DMS153 (cell line): ENCODE results near the gene FAM118B.
"Not testable (repeated sequence)": the region's sequence is repeated elsewhere in the genome, so short reads cannot be mapped to it uniquely, and the experiment has no call there.

ENCODE experiments used
- DNase-seq: peaks from one replicate; lab custom pipeline; 2025; lab: John Stamatoyannopoulos, UW

The FAM118B gene

DNA sequence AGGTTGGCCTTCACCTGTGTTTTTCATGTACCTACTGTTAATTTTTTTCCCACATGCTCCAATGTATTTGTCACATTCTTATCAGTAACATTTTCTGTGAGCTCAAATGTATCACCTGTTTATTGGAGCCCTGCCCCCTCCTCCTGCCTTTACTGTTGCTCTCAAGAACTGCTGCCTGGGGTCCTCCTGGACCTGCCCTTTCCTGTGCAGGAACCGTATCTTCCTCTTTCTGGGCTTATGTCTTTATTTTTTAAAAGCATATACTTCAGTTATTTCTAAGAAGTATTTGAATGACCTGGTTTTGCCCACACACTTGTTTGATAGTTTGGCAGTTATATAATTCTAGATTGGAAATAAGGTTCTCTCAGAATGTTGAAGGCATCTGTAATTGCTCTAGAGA, 5.9 kb downstream of the FAM118B start:
- DNase-seq, result no peak

DNA sequence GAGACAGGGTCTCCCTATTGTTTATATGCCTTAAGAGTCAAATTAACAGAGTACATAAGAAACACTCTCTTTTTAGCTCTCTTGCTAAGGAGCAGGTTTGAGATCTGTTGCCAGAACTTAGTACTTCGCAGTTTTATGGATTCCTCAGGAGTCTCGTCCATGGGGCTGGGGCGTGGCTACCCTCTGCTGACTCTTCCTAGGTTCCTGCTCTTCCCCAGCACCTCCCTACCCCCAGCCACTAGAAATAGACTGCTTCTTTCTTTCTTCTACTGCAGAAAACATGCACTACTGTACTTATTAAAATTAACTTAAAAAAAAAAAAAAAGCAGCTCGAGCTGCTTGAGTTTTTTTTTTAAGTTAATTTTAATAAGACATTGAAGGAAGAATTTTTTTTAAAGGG, 8.0 kb downstream of the FAM118B start:
- no peak for DNase-seq

DNA sequence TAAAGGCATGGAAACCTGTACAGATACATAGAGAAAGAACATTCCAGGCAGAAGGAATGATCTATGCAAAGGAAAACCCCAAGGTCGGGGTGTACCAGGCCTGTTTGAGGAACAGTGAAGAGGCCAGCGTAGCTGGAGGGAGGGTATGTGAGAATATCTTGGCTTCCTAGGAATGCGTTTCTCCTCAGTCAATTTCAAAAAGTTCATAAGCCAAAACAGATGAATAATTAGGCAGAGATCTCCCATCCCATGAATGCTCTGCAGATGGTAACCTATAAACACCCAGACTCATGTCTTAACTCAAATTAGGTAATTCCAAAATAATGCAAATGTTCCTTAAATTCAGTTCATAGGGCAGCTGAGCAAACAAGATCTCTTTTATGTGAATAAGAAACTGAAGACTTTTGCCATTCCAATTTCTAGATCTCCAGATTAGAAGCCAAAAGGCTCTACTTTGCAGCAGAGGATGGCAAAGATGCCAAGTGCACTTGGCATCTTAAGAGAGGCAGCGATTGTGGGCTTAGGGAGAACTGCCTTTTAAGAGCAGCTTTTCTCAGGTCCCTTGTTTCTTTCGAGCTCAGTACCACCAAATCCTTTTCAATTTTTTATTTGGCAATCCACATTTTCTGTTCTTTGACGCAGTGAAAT, 13.2 kb downstream of the FAM118B start:
- no peak for DNase-seq

DNA sequence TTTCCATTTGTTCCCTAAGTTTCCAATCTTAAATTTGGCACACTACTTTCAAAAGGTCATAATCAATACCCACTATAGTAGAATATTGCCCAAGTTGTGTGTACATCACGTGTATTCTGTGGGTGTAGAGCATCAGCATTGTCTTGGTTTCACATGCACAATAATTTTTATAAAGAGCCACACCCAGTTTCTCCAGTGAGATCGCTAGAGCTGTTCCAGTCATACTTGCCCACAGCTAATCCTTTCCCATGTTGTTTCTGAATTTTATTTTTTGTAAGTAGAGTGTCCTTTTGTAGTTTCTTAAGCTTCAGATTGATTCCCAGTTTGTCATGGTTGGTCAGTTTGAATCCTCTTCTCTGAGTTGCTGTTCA, 13.7 kb downstream of the FAM118B start:
- no peak for DNase-seq

DNA sequence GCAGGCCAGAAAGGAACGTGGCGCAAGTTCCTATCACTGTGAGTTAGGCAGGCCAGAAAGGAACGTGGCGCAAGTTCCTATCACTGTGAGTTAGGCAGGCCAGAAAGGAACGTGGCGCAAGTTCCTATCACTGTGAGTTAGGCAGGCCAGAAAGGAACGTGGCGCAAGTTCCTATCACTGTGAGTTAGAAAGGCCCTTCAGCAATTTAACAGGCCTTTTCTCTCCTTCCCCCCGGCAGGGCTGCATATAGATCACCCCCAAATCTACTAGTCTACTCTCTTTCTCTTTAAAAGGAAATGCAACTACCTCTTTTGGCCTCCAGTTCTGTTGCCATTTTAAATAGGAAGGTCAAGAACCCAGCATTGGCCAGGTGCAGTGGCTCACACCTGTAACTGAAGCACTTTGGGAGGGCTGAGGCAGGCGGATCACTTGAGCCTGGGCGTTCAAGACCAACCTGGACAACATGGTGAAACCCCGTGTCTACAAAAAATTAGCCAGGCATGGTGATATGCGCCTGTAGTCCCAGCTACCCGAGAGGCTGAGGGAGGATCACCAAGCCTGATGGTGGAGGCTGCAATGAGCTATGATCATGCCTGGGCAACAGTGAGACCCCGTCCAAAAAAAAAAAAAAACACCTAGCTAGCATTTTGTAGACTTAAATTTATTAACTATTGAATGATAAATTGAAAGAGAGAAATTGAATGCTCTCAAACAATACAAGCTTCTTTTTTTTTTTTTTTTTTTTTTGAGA, 14.9 kb downstream of the FAM118B start:
- DNase-seq, result no peak

DNA sequence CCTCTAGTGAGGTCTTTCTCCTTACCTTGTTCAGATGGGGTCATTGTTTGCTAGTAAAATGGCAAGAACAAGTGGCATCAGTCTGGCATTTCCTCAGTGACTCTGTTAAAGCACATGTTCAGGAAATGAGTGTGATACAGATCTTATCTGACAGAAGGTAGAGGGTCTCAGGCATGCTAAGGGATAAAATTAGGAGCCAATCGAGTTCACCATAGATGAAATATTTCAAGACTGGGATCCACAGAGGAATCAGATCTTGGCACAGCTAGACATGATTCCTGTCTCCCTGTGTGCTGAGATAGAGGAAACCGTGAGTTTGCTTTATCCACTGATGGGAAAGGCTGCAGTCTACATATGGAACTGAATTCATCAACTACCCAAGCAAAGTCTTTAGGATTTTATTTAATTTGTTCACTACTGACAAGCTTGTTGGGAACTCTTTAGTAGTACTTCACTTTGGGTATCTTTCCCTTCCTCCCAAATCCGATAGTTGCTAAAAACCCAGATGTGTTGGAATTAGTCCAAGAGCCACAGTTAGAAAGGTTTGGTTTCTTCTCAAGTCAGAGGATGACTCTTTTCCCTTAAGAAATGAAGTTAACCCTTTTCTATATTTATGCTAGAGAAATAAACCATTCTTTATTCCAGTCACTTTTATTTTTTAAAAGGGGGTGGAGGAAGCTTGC, 18.4 kb downstream of the FAM118B start:
- no peak for DNase-seq

DNA sequence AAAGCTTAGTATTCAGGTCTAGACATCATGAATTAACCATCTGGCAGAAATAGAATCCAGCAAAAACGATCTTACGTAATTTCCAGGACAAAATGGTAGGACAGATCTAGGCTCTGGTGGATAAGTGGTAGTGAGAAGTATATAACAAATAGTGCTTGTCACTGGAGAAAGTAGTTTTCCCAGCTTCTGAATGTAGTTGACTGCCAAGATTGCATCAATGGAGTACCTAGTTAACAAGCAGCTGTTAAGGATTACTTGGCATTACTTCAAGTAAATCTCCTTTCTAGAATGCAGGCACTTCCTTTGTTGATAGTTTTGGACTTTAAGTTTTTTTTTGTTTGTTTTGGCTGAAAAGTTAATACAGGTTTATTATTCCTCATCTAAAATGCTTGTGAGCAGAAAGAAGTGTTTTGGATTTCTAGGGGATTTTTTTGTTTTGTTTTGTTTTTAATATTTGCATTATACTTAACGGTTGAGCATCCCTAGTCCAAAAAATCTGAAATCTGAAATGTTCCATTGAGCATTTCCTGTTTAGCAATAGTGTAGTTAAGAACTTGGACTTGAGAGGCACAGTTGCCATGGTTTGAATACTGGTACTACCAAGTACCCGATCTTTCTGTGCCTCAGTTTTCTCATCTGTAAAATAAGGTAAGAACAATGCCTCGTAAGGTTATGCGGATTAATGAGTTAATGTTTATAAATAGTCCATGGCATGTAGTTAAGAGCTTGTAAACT, 20.3 kb downstream of the FAM118B start:
- DNase-seq, result no peak

DNA sequence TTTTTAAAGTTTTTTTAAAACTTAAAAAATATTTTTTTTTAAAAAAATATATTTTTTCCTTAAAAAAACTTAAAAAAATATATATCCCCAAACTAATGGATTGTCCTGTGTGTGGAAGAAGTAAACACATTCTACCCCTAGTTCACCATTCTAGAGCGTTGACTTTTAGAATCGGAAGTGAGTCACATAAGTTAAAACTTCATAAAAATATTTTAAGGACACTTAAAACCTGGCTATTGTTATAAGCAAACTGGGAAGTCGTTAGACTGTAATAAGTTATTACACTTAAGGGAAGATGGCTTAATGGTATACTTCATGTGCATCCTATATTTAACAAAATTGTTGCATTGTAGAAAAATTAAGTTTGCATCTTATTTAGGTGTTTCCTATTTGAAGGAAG, 21.1 kb downstream of the FAM118B start:
- no peak for DNase-seq

DNA sequence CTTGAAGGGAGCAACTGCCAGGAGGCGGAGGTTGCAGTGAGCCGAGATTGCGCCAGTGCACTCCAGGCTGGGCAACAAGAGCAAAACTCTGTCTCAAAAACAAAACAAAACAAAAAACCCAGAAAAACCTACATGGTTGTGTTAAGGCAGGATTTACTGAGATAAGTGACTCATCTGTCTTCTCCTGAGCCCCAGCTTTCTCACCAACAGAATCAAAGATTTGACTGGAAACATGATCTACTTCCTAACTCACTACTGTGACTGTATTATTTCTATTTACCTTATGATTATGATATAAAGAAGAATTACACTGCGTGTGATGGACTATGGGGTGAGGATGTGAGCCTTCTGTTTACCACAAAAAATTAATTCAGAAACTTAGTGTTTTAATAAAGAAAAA, 21.8 kb downstream of the FAM118B start:
- DNase-seq, result no peak

DNA sequence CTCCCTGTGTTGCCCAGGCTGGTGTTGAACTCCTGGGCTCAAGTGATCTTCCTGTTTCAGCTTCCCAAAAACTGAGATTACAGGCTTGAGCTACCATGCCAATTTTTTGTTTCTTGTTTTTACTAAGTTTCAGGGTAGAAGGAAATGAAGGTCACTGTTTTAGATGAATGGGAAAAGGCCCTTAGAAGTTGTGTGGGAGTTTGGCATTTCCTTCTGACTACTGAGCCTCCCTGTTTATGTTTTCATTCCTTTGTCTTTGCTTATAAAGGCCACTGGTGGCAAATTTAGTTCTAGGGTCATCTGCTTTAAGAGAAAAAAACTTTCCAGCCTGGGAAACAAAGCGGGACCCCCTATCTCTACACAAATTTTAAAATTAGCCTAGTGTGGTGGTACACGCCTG, 35.1 kb downstream of the FAM118B start:
- no peak for DNase-seq

DNA sequence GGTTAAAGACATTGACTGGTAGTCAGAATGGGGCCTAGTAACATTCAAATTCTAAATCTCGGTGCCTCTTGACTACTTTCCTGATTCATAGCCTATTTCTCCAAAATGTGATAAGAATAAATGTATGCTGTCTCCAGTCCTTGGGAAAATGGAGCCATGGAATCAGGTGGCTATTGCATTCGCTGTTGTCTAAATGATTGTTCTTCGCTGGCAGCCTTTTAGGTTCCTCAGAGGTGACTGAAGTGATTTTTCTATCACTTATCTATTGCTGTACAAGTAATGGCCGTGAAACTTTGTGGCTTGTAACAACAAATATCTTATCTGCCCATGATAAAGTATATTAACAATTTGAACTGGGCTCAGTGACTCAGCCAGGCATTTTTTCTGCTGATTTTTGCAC, 41.7 kb downstream of the FAM118B start:
- DNase-seq, result no peak

DNA sequence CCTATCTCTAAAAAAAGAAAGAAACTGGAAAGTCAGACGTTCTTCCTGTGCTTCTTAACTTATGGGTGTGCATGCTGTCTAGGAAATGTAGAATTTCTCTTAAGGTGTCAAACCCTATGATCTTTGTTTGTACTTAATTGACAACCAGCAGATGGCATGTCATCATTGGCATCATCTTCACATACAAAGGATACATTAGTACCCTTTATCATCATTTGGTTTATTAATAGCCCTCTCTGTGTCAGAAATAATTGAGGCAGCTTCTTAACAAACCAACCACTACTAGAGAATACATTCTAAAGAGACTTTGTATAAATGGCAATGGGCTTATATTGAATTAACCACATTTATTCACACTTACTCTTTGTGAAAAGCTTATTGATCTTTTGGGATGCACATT, 43.2 kb downstream of the FAM118B start:
- DNase-seq, result no peak

DNA sequence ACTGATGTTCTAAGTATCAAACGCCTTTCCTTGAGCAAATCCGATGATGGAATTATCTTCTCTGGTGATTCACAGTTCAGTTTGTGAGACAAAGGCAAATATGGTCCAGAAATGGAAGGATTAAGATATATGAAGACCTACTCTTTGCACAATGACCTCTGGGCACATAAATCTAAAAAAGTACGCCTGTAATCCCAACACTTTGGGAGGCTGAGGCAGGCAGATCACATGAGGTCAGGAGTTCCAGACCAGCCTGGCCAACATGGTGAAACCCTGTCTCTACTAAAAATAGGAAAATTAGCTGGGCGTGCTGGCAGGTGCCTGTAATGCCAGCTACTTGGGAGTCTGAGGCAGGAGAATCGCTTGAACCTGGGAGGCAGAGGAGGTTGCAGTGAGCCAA, 43.9 kb downstream of the FAM118B start:
- DNase-seq, result not testable (repeated sequence)

DNA sequence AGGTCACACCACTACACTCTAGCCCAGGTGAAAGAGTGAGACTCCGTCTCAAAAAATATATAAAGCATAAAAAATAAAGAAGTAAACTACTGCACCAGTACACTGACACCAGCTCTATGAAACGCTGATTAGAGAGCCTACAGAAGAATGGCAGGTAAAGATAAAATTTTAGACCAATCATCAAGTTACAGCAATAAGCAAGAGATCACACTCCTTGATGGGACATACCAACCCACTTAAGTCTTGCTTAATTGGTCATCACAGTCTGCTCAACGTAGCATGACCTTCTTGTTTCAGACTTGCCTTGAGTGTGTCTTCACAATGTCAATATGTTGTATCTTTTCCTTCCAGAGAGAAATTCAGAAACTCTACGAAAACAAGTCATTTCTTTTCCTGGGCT, 44.6 kb downstream of the FAM118B start:
- no peak for DNase-seq

DNA sequence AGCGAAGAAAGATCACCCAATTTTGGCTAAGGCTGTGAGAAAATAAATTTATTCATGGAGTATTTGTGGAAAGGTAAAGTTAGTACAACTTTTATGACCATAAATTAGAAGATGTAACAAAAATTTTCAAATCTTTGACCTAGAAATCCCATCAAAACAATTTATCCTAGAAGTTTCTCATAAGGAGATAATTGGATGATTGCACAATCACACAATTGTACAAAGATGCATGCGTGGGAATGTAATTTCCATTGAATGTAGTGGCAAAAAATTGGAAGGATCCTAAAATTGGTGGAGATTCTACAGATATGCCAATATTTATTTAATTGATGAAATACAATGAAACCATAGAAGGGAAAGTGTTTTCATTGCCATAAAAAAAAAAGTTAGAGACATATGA, 45.6 kb downstream of the FAM118B start:
- DNase-seq, result no peak

DNA sequence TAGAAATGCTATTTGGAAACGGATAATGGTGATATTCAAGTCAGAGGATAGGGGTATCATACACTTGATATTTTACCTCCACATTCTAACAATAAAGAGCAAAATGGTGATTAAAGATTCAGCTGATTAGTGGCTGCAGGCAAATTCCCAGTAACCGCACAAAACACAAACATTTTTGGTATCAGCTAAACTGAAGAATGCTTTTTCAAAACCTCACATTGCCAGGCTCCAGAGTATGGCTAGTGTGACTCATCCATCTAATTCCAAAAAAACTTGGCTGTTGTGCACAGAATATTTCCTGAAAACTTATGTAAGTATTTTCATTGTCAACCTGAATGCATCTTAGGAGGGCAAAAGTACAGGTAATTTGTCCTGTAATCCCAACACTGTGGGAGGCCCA, 46.2 kb downstream of the FAM118B start:
- no peak for DNase-seq

DNA sequence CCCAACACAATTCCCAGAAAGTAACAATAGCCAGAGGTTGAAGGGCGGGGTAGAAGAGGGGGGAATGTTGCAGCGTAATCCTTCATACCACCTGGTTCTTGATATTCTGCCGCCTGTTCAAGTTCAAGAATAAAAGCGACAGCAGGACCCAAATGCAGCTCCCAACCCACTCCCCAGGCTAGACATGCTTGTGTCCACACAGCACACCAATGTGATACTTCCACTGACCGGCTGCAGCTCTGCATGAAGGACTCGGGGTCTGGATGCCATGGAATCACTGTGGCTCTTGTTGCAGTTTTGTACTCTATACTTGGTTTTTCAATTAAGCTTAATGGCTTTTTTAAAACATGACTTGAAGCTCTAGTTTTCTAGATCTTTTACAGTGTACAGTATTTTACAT, 50.6 kb downstream of the FAM118B start:
- no peak for DNase-seq

DNA sequence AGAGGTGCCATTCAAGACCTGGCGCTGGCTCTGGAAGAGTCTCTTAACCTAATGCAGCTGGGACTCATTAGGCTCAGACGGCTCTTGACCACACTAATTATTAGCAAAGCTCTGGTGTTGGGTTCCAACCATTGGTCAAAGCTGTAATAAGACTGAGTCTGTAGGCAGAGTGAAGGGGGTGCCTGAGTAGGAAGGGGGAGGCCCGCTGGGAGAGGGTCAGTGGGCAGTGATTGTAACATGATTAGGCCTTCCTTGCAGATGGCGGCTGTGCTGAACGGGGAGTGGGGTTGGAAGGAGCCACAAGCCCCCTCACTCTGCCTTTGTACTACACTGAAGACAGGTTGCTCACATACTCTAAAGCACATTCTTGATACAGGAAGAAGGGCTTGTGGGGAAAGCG, 51.9 kb downstream of the FAM118B start:
- no peak for DNase-seq

DNA sequence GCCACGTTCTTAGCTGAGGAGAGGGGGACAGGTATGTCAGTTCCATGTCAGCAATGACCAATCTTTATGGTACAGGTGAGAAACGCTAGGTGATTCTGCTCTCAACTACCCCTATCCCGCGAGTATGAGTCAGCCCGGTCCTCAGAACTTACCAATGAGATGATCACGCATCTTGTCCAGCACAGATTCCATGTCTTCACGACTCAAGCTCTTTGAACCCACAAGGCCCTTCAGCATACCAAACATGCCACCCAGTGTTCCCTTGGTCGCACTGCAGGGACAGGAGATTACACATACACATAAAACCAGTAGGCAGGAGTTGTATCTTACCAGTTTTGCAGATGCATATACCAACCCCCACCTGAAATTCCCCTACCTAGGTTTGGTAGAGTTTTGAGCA, 54.2 kb downstream of the FAM118B start:
- no peak for DNase-seq

DNA sequence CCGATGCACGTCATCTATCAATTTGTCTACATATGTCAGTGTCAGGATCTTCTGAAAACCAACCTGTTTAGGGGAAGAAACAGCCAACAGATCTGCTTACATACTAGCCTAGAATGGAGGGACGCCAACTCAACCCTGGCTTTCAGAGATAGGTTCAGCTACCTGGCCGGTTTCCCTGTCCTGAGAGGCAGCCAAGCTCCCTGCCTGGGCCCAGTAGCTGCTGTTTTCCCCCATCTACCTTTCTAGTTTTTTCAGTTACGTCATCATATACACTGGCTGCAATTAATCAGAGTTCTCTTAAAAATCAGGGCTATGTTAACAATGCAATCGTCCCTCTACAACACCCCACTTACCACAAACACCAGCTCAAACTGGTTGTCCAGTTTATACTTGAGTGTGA, 56.1 kb downstream of the FAM118B start:
- no peak for DNase-seq

DNA sequence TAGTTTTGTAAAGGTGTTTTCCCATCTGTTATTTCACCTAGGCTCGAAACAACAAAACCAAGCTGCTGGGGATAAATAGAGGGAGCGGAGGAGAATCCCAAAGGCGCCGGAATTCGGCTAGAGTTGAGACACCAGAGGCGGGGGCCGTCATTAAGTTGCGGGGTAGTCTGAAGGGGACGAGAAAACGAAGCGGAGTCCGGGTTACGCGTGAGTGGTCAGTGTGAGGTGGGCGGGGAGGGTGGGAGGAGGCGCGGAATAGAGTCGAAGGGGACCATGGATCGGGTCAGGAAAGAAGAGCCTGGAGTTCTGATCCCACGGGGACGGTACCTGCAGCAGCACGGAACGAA, 56.8 kb downstream of the FAM118B start:
- no peak for DNase-seq

DNA sequence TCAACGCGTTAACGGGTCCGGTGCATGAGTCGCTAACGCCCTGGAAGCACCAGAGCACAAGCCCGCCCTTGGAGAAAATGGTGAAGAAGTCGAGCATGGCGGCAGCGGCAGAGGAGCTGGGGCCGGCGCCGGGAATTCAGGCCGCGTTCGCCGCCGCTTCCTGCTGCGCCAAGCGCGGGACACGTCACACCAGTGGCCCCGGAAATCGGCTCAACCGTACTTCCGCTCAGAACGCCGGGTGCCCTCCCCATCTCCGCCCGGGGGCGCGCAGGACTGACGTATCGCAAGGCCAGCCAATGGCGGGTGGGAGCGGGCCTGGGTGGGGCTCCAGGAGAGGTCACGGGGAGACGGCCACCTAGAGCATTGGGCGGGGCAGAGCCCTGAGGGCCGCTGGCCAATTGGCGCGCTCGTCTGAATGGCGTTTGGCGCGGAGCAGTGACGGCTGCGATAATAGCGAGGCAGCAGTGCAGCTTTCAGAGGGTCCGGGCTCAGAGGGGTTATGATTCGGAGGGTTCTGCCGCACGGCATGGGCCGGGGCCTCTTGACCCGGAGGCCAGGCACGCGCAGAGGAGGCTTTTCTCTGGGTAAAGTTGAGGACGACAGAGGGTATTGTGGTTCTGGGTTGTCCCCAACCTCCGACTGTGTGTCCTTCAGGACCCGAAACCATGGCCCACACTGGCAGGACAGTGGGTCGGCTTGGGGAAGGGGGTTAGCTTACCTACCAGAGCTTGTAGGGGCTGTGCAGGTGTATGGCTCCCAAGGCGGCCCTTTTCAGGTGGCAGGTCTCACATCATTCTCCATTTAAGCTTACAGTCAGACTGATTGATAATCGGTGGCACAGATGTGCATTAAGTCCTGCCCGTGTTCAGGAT, 57.4 kb downstream of the FAM118B start, which contains the start of the genes FOXRED1 and SRPRA:
Gene FOXRED1 (plus strand): TSS at position 447 of the 872 bp plus-strand sequence. CDS start 53 bp downstream, at position 500.
Gene SRPRA (minus strand): TSS at position 188 of the 872 bp plus-strand sequence. CDS start 91 bp downstream, at position 97.
- peak; percentile 97 for DNase-seq
